ENCODE data around the gene TVP23A. TPM values are rescaled to one million over a fixed set of nuclear protein-coding genes. Genes with fewer than 3 reads are reported as not detected.

Gene TVP23A
- total RNA-seq, 1 donor from 2014 or later: not detected

GRCh38 chr16:10729104-10730048, 89.2 kb downstream of the TVP23A start:
- DNase-seq (ENCODE audit: extremely low spot score, unreplicated experiment): no peak
- Mint-ChIP-seq H3K27me3 (ENCODE audit: unreplicated experiment) (no peaks in the 10 kb centered on the region), H3K9me3 (ENCODE audit: unreplicated experiment) (no peaks in the 10 kb centered on the region), H3K4me1 (ENCODE audit: unreplicated experiment) (no peaks in the 10 kb centered on the region), H3K27ac (ENCODE audit: unreplicated experiment) (no peak overlapping the region), H3K4me3 (ENCODE audit: unreplicated experiment) (no peak overlapping the region), H3K36me3 (ENCODE audit: unreplicated experiment) (no peaks in the 10 kb centered on the region)
- TF ChIP-seq CTCF (IDR thresholded peaks at IDR 0.05): no peak

GRCh38 chr16:10728003-10728887, 90.3 kb downstream of the TVP23A start:
- Mint-ChIP-seq H3K36me3 (ENCODE audit: unreplicated experiment) (no peaks in the 10 kb centered on the region), H3K4me3 (ENCODE audit: unreplicated experiment) (no peak overlapping the region), H3K27ac (ENCODE audit: unreplicated experiment) (no peak overlapping the region), H3K9me3 (ENCODE audit: unreplicated experiment) (no peaks in the 10 kb centered on the region), H3K4me1 (ENCODE audit: unreplicated experiment) (no peaks in the 10 kb centered on the region), H3K27me3 (ENCODE audit: unreplicated experiment) (no peaks in the 10 kb centered on the region)
- DNase-seq (ENCODE audit: extremely low spot score, unreplicated experiment): no peak
- TF ChIP-seq CTCF (IDR thresholded peaks at IDR 0.05): no peak

Other genes with a start within 250 kb of the TVP23A start
- gene EMP2, start 238.2 kb downstream of the TVP23A start, total RNA-seq: 4.7 and 5.9 TPM in 2 replicates
- gene TEKT5, start 123.9 kb downstream of the TVP23A start, total RNA-seq: 0.50 TPM in 1 of 2 replicates, not detected in the other
- 20.0 and 27.0 TPM in 2 replicates for gene NUBP1, start 75.0 kb downstream of the TVP23A start, total RNA-seq
- gene CIITA, start 58.4 kb upstream of the TVP23A start, total RNA-seq: not detected in 2 replicates
- gene DEXI, start 123.7 kb upstream of the TVP23A start, total RNA-seq: 32.4 and 35.8 TPM in 2 replicates
- 22.1 and 24.0 TPM in 2 replicates for gene CLEC16A, start 125.8 kb upstream of the TVP23A start, total RNA-seq